Stimulated activated CD8-positive, alpha-beta memory T cell treated with anti-CD3 and anti-CD28 coated beads, Interleukin-7, amount 100 ng/mL, for 24 hours (primary cell): ENCODE measurements around the gene NKX3-2.

ENCODE experiments used
- DNase-seq: peaks from one replicate; pipeline ENCODE4 v3.0.0-alpha.2; 2020; ENCODE audit warnings: low read depth

NKX3-2 gene

DNA sequence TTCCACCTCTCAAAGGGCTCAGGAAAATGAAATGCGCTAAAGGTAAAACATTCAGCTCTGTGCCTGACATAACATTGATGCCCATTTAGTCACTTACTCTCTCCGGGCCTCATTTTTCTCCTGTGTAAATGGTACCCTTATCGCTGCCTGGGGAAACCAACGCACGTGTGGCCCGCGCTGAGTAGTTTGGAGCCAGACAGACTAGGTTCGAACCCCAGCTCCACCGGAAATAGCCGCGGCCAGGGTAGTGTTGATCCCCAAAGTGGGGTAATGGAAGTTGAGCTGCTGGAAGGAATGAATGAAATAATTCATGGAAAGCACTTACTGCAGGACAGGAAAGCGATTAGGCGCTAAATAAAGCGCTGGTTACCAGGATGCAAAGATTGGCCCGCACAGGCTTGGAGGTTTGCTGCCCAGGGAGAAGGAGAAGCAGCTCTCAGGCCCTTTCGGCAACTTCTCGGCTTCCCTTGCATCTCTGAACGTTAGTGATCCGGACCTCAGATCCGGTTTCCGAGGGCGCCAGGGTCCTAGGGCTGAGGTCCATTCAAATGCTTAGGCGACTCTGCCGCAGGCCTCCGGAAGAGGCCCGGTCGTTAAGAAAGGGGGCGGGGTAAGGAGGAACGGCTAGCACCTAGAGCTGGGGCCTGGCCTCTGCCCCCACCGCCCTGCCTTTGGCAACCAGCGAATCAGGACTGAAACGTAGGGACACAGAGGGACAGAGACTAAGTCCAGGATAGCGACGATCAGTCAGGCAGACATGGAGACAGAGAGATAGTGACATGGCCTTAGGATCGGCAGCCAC, 13.3 kb downstream of the NKX3-2 start:
- DNase-seq, result no peak

DNA sequence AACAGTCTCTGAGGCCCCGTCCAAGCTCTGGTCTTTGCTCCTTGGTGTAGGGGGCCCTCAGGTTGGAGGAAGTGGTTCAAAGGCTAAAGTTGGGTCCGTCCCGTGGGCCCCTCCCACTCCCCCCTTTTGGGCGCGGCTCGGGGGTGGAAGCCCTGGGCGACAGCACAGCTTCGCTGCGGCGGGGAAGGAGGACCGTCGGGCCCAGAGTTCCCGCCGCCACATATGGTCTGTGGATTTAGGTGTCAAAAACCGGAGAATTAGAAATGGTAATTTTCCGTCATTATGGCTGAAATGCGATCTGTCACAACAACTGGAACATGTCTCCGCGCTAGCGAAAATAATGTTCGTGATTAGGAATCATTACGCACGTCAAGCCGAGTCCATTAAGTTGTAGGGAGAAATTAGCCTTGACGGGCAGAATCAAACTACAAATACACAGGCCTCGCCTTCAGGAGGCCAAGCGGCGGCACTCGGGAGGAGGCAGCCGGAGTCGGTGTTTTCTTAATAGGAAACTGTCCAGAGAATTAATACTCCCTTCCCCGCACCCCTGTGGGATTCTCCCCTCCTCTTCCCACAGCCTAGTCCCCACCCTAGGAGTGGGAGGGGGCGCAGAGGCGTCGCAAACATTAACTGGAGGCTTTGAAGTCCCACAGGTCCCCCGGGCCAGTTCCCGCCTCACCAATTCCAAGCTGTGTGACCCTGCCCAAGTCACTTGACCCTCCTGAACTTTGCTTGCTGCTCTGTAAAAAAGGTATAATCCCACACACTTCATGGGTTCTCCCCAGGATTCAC, 15.0 kb downstream of the NKX3-2 start:
- DNase-seq, result no peak

- DNase-seq, result no peak
These were observed 15.5 kb downstream of the NKX3-2 start for GRCh38 chr4:13528821-13529127.

DNA sequence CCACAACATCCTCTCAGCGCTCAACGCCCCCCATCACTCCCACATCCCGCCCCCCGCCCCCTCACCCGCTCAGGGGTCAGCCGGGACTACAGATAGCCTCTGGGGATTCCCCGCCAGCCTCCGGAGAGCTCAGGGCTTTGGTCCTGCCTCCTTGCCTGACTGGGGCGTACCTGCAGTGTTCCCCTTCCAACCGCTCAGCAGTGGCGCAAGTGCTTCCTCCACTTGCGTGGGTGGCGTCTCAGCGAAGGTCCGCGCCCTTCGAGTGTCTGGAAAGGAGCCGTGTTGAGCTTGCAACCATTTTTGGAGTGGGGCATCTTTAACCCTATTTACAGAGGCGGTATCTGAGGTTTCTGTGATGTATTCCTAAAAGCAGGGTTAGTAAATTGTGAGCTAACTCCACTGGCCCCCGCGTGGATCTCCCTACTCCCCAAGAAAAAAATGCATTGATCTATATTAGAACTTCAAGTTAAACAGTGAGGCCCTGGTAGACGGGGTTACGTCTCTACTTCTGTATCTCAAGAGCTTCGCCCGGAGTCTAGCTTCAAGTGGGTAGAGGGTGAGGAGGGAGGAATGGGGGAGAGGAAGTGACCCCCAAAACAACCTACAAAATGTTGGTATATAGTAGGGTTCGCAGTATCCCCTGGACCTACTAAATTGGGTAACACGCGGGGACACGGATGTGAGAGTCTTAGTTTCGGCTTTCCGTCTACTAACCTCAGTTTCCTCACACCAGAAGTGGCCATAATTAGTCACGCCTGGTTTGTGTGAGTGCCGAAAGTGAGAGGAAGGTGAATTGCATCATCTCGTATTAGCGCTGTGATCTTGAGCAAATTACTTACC, 16.1 kb downstream of the NKX3-2 start:
- no peak for DNase-seq

- no peak for DNase-seq
These were observed 16.9 kb downstream of the NKX3-2 start for GRCh38 chr4:13527192-13527980.

DNA sequence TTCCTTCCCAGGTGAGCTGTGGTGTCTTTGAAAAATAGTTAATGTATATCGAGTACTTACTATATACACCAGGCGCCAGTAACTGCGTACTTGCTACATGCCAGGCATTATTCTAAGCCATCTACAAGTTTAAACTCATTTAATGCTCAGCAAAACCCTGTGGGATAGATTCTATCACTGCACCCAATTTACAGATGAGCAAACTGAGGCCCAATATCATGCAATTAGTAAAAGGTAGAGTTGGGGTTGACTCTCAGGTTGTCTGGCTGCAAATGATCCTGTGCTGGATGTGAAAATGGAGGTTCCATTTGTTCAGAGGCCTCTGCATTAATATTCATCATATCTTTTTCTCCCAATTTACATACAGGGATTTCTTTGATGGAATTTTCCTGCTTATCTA, 17.6 kb downstream of the NKX3-2 start:
- no peak for DNase-seq

DNA sequence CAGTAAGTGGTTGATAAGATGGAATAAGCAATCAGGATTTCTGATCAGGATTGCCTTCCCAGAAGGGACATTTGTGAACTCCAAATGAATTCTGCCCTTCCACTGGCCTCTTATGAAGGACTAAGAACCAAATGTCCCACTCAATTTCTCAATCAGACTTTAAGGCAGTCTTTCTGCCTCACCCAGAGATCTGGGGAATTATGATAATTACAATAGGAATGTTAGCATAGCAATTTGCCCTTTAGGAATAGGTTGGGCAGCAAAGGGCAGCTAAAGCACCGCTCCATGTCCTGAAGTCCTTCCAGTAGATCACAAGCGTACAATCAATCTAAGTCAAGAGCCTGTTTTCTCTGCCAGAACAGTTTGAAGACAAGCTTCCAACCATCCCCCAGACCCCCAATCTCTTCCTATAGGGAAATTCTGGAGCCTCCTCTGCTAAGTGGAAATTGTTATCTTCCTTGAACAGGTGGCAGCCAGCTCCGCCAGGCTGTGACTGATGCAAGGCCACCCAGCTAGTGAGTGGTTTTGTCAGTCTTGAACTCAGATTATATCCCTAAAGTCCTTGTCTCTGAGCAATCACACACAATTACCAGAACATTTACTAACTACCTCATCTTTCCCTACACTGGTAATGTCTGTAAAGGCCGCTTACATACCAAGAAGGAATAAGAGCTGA, 18.6 kb downstream of the NKX3-2 start:
- DNase-seq, result no peak

DNA sequence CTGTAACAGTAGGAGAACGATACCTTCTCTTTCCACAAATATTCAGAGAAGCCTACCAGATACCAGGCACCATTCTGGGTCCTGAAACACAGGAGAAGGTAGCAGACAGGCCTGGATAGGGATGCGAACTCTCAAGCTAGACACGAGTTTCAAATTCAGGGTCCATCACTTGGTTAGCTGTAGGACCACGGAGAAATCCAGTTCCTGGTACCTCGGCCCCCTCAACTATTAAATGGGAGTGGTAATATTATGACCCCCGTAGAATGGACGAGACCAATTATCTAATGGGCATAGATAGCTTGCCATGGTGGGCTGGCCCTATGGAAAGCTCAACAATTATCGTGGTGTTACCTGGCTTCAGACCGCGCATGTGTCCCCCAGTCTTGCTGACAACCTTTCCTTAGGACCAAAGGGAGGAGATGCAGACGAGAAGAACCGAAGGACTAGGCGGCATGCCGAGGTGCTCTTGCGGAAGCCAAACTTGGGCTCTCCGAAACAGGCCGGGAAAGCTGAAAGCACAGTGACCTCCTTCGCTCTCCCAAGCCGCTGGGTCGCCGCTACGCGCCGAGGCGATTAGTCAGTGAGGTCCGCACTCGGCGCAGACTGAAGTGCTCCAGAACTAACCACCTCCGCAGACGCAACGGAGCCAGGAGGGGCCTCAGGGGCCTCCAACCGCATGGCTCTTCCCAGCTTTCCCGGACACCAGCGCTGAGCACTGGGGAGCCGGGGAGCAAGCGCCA, 19.6 kb downstream of the NKX3-2 start:
- no peak for DNase-seq

DNA sequence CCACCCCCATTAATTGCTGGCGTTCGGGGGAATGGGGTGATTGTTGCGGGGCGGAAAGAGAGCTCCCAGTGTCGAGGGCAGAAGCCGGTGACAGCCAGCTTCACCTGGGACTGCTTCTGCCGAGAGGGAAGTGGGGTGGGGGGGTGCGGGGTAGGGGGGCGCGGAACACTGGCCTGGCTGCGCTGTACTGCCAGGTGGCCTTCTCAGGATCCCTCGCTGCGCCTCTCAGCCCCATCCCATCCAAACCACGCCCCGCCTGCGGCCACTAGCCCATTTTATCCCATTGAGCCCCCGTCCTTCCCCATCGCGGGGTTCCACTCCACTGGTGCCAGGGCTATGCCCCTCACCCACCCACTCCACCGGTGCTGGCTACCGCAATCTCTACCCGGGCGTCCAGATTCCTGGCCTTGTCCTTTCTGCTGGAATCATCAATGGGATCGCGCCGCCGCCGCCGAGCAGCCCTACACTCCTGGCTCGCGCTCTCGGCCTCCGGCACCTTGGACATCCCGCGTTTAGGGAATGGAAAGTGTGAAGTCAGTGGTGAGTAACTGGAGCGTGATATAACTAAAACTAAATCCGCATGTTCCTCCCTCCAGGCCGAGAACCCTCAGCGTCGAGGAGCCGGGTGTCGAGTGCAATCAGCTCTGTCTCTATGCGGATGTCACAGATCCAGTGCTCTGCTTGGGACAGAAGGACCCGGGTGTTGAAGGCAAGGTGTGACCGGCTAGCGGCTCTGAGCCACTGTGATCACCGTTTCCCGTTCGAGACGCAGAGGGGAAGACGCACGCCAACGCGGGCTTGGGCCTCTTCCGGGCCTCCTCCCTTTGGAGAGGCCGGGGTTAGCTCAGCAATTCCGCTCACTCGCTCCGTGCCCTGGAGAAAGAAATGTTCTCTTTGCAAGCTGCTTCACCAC, 20.5 kb downstream of the NKX3-2 start:
- no peak for DNase-seq

- DNase-seq, result no peak
These were observed 21.2 kb downstream of the NKX3-2 start for GRCh38 chr4:13523105-13523477.

GRCh38 chr4:13522282-13523104, 21.8 kb downstream of the NKX3-2 start:
- DNase-seq, result no peak

DNA sequence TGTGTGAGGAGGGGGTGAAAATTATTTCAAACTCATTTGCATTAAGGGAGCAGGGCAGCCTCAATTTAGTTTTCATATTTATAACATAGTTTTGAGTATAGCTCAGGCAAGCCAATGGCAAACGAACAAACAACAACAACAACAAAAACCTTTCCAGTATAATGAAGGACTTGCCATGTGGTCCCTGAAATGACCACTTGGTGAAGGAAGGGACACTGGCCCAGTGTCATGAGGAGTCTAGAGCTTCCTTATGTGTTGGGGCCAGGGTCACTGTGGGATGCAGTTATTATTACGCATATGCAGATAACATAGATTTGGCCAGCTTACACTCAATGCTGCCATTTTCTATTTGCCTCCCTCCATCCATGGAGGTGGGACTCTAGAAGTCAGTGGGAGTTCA, 23.3 kb downstream of the NKX3-2 start:
- no peak for DNase-seq

DNA sequence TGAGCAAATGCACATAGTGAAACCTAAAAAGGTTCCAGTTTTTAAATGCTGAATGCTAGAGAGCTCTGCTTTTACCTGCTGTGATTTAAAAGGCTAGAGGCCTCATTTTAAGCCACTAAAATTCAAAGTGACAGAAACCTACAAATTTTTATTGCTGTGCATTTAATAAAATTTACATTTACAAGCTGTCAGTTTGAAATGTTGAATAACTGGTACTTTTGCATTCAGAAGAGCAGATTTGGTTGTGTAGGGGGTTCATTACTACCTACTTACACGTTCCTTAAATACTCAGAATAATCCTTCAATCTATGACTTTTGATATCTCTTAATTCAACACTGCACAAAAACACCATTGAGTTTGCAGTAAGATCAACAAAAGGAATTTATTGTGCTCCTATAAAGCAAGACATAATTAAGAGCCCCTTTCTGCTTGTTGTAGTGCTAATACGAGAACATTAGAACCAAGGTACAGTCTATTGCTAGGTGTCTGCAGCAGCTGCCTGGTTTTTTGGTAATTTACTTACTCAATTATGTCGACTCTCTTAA, 27.9 kb downstream of the NKX3-2 start:
- DNase-seq, result no peak

GRCh38 chr4:13515268-13515667, 29.0 kb downstream of the NKX3-2 start:
- no peak for DNase-seq

DNA sequence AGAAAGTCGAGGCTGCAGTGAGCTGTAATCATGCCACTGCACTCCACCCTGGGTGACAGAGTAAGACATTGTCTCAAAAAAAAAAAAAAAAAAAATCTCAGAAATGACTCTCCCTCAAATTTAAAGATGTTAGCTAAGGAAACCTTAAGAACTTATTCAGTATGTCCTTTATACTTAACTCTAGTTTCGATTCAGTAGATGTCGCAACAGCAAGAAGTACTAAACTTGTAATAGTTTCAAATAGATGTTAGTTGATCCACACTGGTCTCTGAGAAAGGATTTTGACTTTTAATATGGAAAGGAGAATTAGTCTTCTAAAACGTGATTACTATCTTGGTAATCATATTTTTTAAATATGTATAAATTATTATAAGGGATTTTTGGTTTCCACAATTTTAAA, 29.6 kb downstream of the NKX3-2 start:
- DNase-seq, result no peak

GRCh38 chr4:13511101-13511500, 33.2 kb downstream of the NKX3-2 start:
- DNase-seq, result no peak

GRCh38 chr4:13509442-13509841, 34.9 kb downstream of the NKX3-2 start:
- DNase-seq, result no peak

DNA sequence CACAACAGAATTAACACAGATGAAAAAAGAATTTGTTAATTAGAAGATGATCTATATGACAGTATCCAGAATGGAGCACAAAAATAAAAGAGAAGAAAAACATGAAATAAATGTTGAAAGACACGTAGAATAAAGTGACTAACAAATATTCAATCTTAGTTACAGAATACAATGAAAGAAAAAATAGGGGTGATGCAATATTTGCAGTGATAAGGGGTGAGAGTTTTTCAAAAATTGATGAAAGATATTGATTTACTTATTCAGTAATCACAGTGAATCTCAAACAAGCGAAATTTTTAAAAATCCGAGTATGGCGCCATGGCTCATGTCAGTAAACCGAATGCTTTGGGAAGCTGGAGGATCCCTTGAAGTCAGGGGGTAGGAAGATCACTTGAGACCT, 39.9 kb downstream of the NKX3-2 start:
- DNase-seq, result no peak
